T-helper 2 cell treated with Interferon-gamma antibody and Interleukin-4, amounts not matched to agents 5 μg/mL and 100 μg/mL, for 36 hours (primary cell): Measurements from ENCODE around the gene PLXNA4.

ENCODE experiments used
- DNase-seq: peaks from one replicate; pipeline ENCODE4 v3.0.0; 2021; ENCODE audit warnings: low spot score
- H3K27ac Mint-ChIP-seq: one replicate; pipeline ENCODE4 v1.8.0; 2021; ENCODE audit warnings: mild to moderate bottlenecking, mixed read lengths
- H3K27me3 Mint-ChIP-seq: one replicate; pipeline ENCODE4 v1.8.0; 2021; ENCODE audit warnings: low read depth, mixed read lengths
- H3K36me3 Mint-ChIP-seq: one replicate; pipeline ENCODE4 v1.8.0; 2021; ENCODE audit warnings: low read depth, mixed read lengths
- H3K4me1 Mint-ChIP-seq: one replicate; pipeline ENCODE4 v1.8.0; 2021; ENCODE audit warnings: low read depth, mixed read lengths
- H3K4me3 Mint-ChIP-seq: one replicate; pipeline ENCODE4 v1.8.0; 2022; ENCODE audit warnings: mild to moderate bottlenecking, moderate library complexity, mixed read lengths
- H3K9me3 Mint-ChIP-seq: one replicate; pipeline ENCODE4 v1.8.0; 2021; ENCODE audit warnings: mixed read lengths

Gene PLXNA4

GRCh38 chr7:132416395-132416794 lies 159.9 kb downstream of the PLXNA4 start:
- no peak overlapping the region for H3K27ac Mint-ChIP-seq
- H3K4me1 Mint-ChIP-seq = peaks cover 17% of the 10 kb centered on the region
- H3K9me3 Mint-ChIP-seq = peaks cover 13% of the 10 kb centered on the region
- peaks cover 60% of the 10 kb centered on the region for H3K27me3 Mint-ChIP-seq
- peaks cover 12% of the 10 kb centered on the region for H3K36me3 Mint-ChIP-seq
- no peak for DNase-seq
- no peak overlapping the region for H3K4me3 Mint-ChIP-seq

GRCh38 chr7:132415259-132415658 lies 161.0 kb downstream of the PLXNA4 start:
- H3K9me3 Mint-ChIP-seq = peaks cover 3% of the 10 kb centered on the region
- peaks cover 5% of the 10 kb centered on the region for H3K36me3 Mint-ChIP-seq
- H3K27me3 Mint-ChIP-seq = peaks cover 51% of the 10 kb centered on the region
- no peak for DNase-seq
- no peak overlapping the region for H3K27ac Mint-ChIP-seq
- H3K4me1 Mint-ChIP-seq = peaks cover 16% of the 10 kb centered on the region
- no peak overlapping the region for H3K4me3 Mint-ChIP-seq

- Mint-ChIP-seq H3K4me3 (no peak overlapping the region), H3K9me3 (no peaks in the 10 kb centered on the region), H3K27ac (no peak overlapping the region), H3K36me3 (peaks cover 5% of the 10 kb centered on the region), H3K27me3 (peaks cover 48% of the 10 kb centered on the region), H3K4me1 (peaks cover 17% of the 10 kb centered on the region)
- DNase-seq = no peak
Measured at GRCh38 chr7:132414857-132415256, 161.4 kb downstream of the PLXNA4 start.

GRCh38 chr7:132412435-132412834 lies 163.8 kb downstream of the PLXNA4 start:
- H3K36me3 Mint-ChIP-seq = no peaks in the 10 kb centered on the region
- no peaks in the 10 kb centered on the region for H3K9me3 Mint-ChIP-seq
- no peak for DNase-seq
- no peak overlapping the region for H3K4me3 Mint-ChIP-seq
- H3K4me1 Mint-ChIP-seq = peaks cover 7% of the 10 kb centered on the region
- H3K27me3 Mint-ChIP-seq = peaks cover 29% of the 10 kb centered on the region
- H3K27ac Mint-ChIP-seq = no peak overlapping the region

GRCh38 chr7:132410861-132411541 lies 165.3 kb downstream of the PLXNA4 start:
- Mint-ChIP-seq H3K4me3 (no peak overlapping the region), H3K27ac (no peak overlapping the region), H3K4me1 (peaks cover 10% of the 10 kb centered on the region), H3K27me3 (peaks cover 24% of the 10 kb centered on the region), H3K36me3 (no peaks in the 10 kb centered on the region), H3K9me3 (no peaks in the 10 kb centered on the region)
- no peak for DNase-seq

- Mint-ChIP-seq H3K4me1 (peaks cover 10% of the 10 kb centered on the region), H3K27ac (no peak overlapping the region), H3K36me3 (no peaks in the 10 kb centered on the region), H3K4me3 (no peak overlapping the region), H3K27me3 (peaks cover 21% of the 10 kb centered on the region), H3K9me3 (no peaks in the 10 kb centered on the region)
- DNase-seq = no peak
Measured at GRCh38 chr7:132410385-132410784, 165.9 kb downstream of the PLXNA4 start.

GRCh38 chr7:132407764-132408163 lies 168.5 kb downstream of the PLXNA4 start:
- DNase-seq = no peak
- no peaks in the 10 kb centered on the region for H3K9me3 Mint-ChIP-seq
- H3K27me3 Mint-ChIP-seq = peaks cover 13% of the 10 kb centered on the region
- H3K27ac Mint-ChIP-seq = no peak overlapping the region
- no peak overlapping the region for H3K4me3 Mint-ChIP-seq
- peaks cover 10% of the 10 kb centered on the region for H3K4me1 Mint-ChIP-seq
- H3K36me3 Mint-ChIP-seq = no peaks in the 10 kb centered on the region

- peaks cover 6% of the 10 kb centered on the region for H3K27me3 Mint-ChIP-seq
- peaks cover 6% of the 10 kb centered on the region for H3K4me1 Mint-ChIP-seq
- H3K27ac Mint-ChIP-seq = no peak overlapping the region
- H3K36me3 Mint-ChIP-seq = no peaks in the 10 kb centered on the region
- no peaks in the 10 kb centered on the region for H3K9me3 Mint-ChIP-seq
- no peak overlapping the region for H3K4me3 Mint-ChIP-seq
- DNase-seq = no peak
Measured at GRCh38 chr7:132406039-132406438, 170.2 kb downstream of the PLXNA4 start.

GRCh38 chr7:132404261-132404660 lies 172.0 kb downstream of the PLXNA4 start:
- H3K4me3 Mint-ChIP-seq = no peak overlapping the region
- H3K36me3 Mint-ChIP-seq = no peaks in the 10 kb centered on the region
- H3K9me3 Mint-ChIP-seq = no peaks in the 10 kb centered on the region
- no peak for DNase-seq
- H3K27ac Mint-ChIP-seq = no peak overlapping the region
- peaks cover 4% of the 10 kb centered on the region for H3K27me3 Mint-ChIP-seq
- peaks cover 4% of the 10 kb centered on the region for H3K4me1 Mint-ChIP-seq

- Mint-ChIP-seq H3K27me3 (peaks cover 2% of the 10 kb centered on the region), H3K9me3 (no peaks in the 10 kb centered on the region), H3K27ac (no peak overlapping the region), H3K4me1 (peaks cover 4% of the 10 kb centered on the region), H3K4me3 (no peak overlapping the region), H3K36me3 (no peaks in the 10 kb centered on the region)
- no peak for DNase-seq
Measured at GRCh38 chr7:132403465-132404110, 172.7 kb downstream of the PLXNA4 start.

- H3K4me1 Mint-ChIP-seq = peaks cover 4% of the 10 kb centered on the region
- no peak for DNase-seq
Measured at GRCh38 chr7:132402751-132403245, 173.5 kb downstream of the PLXNA4 start.

GRCh38 chr7:132402096-132402495 lies 174.2 kb downstream of the PLXNA4 start:
- Mint-ChIP-seq H3K27me3 (peaks cover 2% of the 10 kb centered on the region), H3K4me1 (peaks cover 6% of the 10 kb centered on the region), H3K27ac (no peak overlapping the region), H3K4me3 (no peak overlapping the region), H3K36me3 (peaks cover under 1% of the 10 kb centered on the region), H3K9me3 (no peaks in the 10 kb centered on the region)
- DNase-seq = no peak

More at GRCh38 chr7:132402751-132403245, 173.5 kb downstream of the PLXNA4 start:
- Mint-ChIP-seq H3K9me3 (no peaks in the 10 kb centered on the region), H3K27ac (no peak overlapping the region), H3K4me3 (no peak overlapping the region), H3K27me3 (peaks cover 2% of the 10 kb centered on the region), H3K36me3 (no peaks in the 10 kb centered on the region)

GRCh38 chr7:132400561-132401142 lies 175.6 kb downstream of the PLXNA4 start:
- peaks cover 3% of the 10 kb centered on the region for H3K36me3 Mint-ChIP-seq
- no peaks in the 10 kb centered on the region for H3K9me3 Mint-ChIP-seq
- no peak for DNase-seq
- H3K4me1 Mint-ChIP-seq = peaks cover 9% of the 10 kb centered on the region
- peak overlapping the region; percentile 17 for H3K27ac Mint-ChIP-seq
- no peak overlapping the region for H3K4me3 Mint-ChIP-seq
- peaks cover 2% of the 10 kb centered on the region for H3K27me3 Mint-ChIP-seq

- DNase-seq = no peak
- H3K36me3 Mint-ChIP-seq = peaks cover 6% of the 10 kb centered on the region
- H3K9me3 Mint-ChIP-seq = no peaks in the 10 kb centered on the region
- H3K27me3 Mint-ChIP-seq = peaks cover 10% of the 10 kb centered on the region
- H3K27ac Mint-ChIP-seq = no peak overlapping the region
- H3K4me1 Mint-ChIP-seq = peaks cover 22% of the 10 kb centered on the region
- H3K4me3 Mint-ChIP-seq = no peak overlapping the region
Measured at GRCh38 chr7:132399367-132399766, 176.9 kb downstream of the PLXNA4 start.
